SKM-1 treated with dmso at 0.1 percent for 144 hours (cell line): ENCODE results near the gene DOC2A.
"Not testable (repeated sequence)": the region's sequence is repeated elsewhere in the genome, so short reads cannot be mapped to it uniquely, and the experiment has no call there.

Experiments used
- DNase-seq: peaks from one replicate; lab custom pipeline; 2025; ENCODE audit not compliant: unreplicated experiment; lab: John Stamatoyannopoulos, UW

The DOC2A gene

GRCh38 chr16:30027588-30028437 lies 17.0 kb upstream of the DOC2A start:
- DNase-seq: no peak

- DNase-seq: no peak
Observed at GRCh38 chr16:30026449-30026848, 15.6 kb upstream of the DOC2A start.

GRCh38 chr16:30025574-30025973 lies 14.7 kb upstream of the DOC2A start:
- no peak for DNase-seq

- DNase-seq: no peak
Observed at GRCh38 chr16:30025156-30025555, 14.3 kb upstream of the DOC2A start.

- no peak for DNase-seq
Observed at GRCh38 chr16:30024451-30024850, 13.6 kb upstream of the DOC2A start.

GRCh38 chr16:30023586-30023985 lies 12.8 kb upstream of the DOC2A start:
- no peak for DNase-seq

- no peak for DNase-seq
Observed at GRCh38 chr16:30022887-30023286, 12.1 kb upstream of the DOC2A start, which contains the start of gene C16orf92. TSS of gene C16orf92 (plus strand) at chr16:30023198. CDS start at chr16:30023341, 143 bp downstream.

- DNase-seq: no peak
Observed at GRCh38 chr16:30018731-30019158, 7.9 kb upstream of the DOC2A start.

GRCh38 chr16:30017937-30018336 lies 7.1 kb upstream of the DOC2A start:
- DNase-seq: not testable (repeated sequence)

- no peak for DNase-seq
Observed at GRCh38 chr16:30017277-30017656, 6.4 kb upstream of the DOC2A start.

GRCh38 chr16:30016555-30017276 lies 5.9 kb upstream of the DOC2A start:
- DNase-seq: no peak

- not testable (repeated sequence) for DNase-seq
Observed at GRCh38 chr16:30015450-30015849, 4.6 kb upstream of the DOC2A start.

- DNase-seq: not testable (repeated sequence)
Observed at GRCh38 chr16:30012598-30012997, 1.8 kb upstream of the DOC2A start.

- DNase-seq: no peak
Observed at GRCh38 chr16:30011714-30012504, 1.1 kb upstream of the DOC2A start.

- DNase-seq: no peak
Observed at GRCh38 chr16:30009990-30010843, 610 bp downstream of the DOC2A start.

GRCh38 chr16:30009085-30009862 lies 1.6 kb downstream of the DOC2A start:
- no peak for DNase-seq

- no peak for DNase-seq
Observed at GRCh38 chr16:30007378-30007895, 3.4 kb downstream of the DOC2A start.

GRCh38 chr16:30006659-30007377 lies 4.0 kb downstream of the DOC2A start:
- no peak for DNase-seq

GRCh38 chr16:30006095-30006473 lies 4.7 kb downstream of the DOC2A start:
- no peak for DNase-seq
